Mammary epithelial cell (primary cell): Measurements from ENCODE around the gene MGST1.

Experiments
- EZH2 ChIP-seq: IDR thresholded peaks from 2 replicates; pipeline ENCODE4 v1.6.1; 2012; ENCODE audit warnings: low read length, inconsistent platforms, borderline replicate concordance
- TF ChIP-seq, protein P1 (sequence below), 2 donors: IDR thresholded peaks in 1 of 2; conservative IDR thresholded peaks in 1 of 2; 2 replicates each; pipeline ENCODE4 v1.5.1; 2011 to 2012; ENCODE audit warnings: inconsistent platforms in 2 of 2, low read length in 2 of 2, mild to moderate bottlenecking in 2 of 2, control low read depth in 1 of 2, low read depth in 1 of 2; ENCODE audit not compliant: insufficient read depth in 1 of 2; ENCODE audit errors: extremely low read depth in 1 of 2

DNA sequence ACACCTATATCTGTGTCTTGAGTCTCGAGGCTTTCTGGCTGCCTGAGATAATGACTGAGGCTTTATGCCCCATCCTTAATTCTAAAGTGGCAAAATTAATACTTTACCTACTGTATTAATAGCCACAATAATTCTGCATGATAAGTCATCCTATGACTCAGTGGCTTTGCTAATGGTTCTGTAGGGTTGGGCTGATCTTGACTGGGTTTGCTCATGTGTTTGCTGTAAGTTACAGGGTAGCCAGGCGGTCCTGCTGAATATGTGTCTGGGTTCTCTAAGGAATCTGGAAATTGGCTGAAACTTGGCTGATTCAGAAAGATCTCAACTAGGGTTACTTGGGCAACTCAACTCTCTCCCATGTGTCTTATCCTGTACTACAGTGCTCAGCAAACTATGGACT lies 21.7 kb downstream of the MGST1 start:
- TF ChIP-seq, protein P1, sequence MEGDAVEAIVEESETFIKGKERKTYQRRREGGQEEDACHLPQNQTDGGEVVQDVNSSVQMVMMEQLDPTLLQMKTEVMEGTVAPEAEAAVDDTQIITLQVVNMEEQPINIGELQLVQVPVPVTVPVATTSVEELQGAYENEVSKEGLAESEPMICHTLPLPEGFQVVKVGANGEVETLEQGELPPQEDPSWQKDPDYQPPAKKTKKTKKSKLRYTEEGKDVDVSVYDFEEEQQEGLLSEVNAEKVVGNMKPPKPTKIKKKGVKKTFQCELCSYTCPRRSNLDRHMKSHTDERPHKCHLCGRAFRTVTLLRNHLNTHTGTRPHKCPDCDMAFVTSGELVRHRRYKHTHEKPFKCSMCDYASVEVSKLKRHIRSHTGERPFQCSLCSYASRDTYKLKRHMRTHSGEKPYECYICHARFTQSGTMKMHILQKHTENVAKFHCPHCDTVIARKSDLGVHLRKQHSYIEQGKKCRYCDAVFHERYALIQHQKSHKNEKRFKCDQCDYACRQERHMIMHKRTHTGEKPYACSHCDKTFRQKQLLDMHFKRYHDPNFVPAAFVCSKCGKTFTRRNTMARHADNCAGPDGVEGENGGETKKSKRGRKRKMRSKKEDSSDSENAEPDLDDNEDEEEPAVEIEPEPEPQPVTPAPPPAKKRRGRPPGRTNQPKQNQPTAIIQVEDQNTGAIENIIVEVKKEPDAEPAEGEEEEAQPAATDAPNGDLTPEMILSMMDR (conservative IDR thresholded peaks at IDR 0.05 in 1 of 2, IDR thresholded peaks at IDR 0.05 in 1 of 2; ENCODE audit: extremely low read depth in 1 of 2, insufficient read depth in 1 of 2, low read depth in 1 of 2, low read length in 2 of 2) = no peak
- no peak for TF ChIP-seq EZH2
